HG03558 (cell line): ENCODE data around the gene AGAP1.

Experiments used
- ATAC-seq: cut with Tn5 transposase; IDR thresholded peaks from one replicate; pipeline ENCODE4 v1.9.1; 2021; ENCODE audit warnings: moderate number of reproducible peaks; ENCODE audit not compliant: unreplicated experiment; ENCODE audit errors: extremely low read depth

AGAP1 gene

GRCh38 chr2:236105955-236106607 is 612.2 kb downstream of the AGAP1 start:
- no peak for ATAC-seq

DNA sequence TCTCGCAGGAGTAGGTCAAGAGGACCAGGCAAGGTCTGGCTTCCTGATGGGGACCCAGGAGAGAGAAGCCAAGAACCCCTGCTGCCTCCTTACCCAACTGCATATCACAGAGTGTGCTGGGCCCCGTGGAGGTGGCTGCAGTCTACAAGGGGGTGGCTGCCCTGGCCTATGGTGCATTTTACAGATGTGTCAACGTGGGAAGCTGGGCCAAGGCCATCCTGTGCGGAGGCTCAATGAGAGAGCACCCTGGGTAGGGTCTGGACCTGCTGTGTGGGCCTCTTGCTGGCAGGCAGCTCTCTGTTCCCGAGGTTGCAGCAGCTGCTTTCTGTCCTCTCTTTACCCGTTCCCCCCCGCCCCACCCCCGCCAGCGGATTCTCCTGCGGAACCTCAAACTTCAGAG is 612.9 kb downstream of the AGAP1 start:
- ATAC-seq, result no peak

DNA sequence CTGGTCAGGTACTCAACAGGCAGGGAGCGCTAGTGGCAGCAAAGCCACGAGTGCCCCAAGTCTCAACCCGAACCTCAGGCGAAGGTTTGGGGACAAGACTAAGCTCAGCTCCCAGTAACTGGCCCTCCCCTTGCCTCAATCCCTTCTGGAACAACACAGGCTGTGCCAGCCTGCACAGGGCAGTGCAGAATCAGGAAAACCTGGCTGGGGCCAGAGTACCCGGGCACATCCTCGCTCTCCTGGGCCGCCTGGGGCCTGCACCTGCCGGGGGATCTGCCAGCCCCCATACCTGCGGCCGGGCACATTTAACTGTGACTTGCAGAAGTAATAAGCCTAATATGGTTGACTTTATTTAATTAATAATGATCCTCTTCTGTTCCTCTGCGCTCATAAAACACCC is 613.7 kb downstream of the AGAP1 start:
- no peak for ATAC-seq

- no peak for ATAC-seq
Measured at GRCh38 chr2:236107942-236108625, 614.2 kb downstream of the AGAP1 start.

GRCh38 chr2:236109061-236109460 is 615.2 kb downstream of the AGAP1 start:
- ATAC-seq, result no peak

- ATAC-seq, result no peak
Measured at GRCh38 chr2:236109473-236109872, 615.6 kb downstream of the AGAP1 start.

DNA sequence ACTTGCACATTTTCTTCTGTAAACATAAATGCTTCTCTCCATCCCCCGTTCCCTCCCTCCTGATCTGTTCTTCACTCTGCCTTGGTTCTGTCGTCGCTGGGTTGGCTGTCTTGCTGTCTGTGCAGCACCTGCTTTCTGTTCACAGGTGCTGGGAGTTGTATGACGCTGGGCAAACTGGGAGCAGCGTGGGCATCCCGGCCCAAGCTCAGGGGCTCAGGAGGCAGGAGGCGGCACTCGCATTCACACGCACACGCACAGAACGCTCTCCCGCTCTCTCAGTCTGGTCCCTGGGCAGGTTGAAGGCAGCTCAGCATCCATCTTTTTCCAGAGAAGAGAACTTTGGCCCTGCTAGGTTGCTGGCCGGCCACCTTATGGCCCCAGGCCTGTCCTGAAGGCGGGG is 618.6 kb downstream of the AGAP1 start:
- ATAC-seq, result no peak

GRCh38 chr2:236113425-236113824 is 619.6 kb downstream of the AGAP1 start:
- ATAC-seq, result no peak

- ATAC-seq, result no peak
Measured at GRCh38 chr2:236113948-236114347, 620.1 kb downstream of the AGAP1 start.

DNA sequence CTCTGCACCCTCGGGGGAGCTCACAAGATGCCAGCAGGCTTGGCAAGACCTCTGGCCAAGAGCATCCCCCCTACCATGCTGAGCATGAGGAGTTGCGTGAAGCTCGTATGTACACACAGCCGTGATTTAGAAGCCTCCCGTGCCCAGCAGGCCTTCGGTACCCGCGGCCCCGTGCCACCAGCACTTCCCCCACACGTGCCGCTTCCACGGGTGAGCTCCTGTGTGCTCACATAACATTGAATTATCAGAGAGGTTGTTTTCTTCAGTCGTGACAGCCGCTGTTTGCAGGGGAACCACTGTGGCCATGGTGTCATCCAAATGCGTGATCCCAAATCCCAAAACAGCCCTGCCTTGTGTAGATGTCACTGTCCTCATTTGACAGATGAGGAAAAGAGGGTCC is 621.1 kb downstream of the AGAP1 start:
- ATAC-seq, result no peak

GRCh38 chr2:236117401-236117800 is 623.6 kb downstream of the AGAP1 start:
- no peak for ATAC-seq

- no peak for ATAC-seq
Measured at GRCh38 chr2:236117861-236118269, 624.0 kb downstream of the AGAP1 start.

DNA sequence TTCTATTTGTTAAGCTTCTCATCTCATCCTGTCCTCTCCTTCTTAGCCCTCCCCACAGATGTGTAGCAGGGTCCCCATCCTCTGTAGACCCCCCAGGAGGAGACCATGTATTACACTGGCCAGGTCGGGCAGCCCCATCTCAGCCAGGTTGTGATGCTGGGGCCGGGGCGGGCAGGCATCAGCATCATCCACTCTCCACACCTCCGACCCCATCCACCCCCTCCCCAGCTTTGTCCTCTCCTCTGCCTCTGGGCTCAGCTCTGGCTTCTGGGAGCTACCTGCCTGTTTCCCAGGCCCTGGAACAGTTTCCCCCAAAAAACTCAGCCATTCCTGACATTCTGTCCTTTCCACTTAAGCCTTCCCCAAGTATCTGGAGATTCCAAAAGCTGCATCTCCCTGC is 625.2 kb downstream of the AGAP1 start:
- no peak for ATAC-seq

GRCh38 chr2:236119476-236119875 is 625.6 kb downstream of the AGAP1 start:
- ATAC-seq, result no peak

DNA sequence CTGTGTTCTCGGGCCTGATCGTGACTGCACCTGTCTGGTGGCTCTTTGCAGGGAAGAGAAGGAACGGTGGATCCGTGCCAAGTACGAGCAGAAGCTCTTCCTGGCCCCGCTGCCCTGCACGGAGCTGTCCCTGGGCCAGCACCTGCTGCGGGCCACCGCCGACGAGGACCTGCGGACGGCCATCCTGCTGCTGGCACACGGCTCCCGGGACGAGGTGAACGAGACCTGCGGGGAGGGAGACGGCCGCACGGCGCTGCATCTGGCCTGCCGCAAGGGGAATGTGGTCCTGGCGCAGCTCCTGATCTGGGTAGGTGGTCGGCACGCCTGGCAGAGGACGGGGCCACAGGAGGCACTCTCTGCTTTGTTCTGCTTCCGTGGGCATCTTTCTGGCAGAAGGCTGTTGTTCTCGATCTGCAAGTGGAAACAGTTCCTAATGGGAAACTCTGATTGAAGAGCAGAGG is 626.3 kb downstream of the AGAP1 start:
- no peak for ATAC-seq

- no peak for ATAC-seq
Measured at GRCh38 chr2:236120829-236121228, 627.0 kb downstream of the AGAP1 start.

- ATAC-seq, result no peak
Measured at GRCh38 chr2:236121546-236121945, 627.7 kb downstream of the AGAP1 start.

GRCh38 chr2:236122236-236122635 is 628.4 kb downstream of the AGAP1 start:
- ATAC-seq, result no peak

DNA sequence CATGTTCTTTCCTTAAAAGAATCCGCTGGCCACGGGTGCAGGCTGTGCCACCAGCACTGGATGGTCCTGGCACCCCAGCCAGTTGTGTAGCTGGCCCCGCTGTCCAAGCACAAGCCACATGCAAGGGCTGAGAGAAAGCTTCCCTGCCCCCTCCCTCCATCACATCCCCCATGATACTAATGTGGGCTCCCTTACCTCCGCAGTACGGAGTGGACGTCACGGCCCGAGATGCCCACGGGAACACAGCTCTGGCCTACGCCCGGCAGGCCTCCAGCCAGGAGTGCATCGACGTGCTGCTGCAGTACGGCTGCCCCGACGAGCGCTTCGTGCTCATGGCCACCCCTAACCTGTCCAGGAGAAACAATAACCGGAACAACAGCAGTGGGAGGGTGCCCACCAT is 629.9 kb downstream of the AGAP1 start:
- no peak for ATAC-seq

GRCh38 chr2:236124182-236124893 is 630.5 kb downstream of the AGAP1 start:
- no peak for ATAC-seq

GRCh38 chr2:236125541-236125940 is 631.7 kb downstream of the AGAP1 start:
- ATAC-seq, result no peak
